D721Med (cell line): ENCODE results near the gene RNF11.

Experiments
- DNase-seq: peaks from one replicate; pipeline ENCODE4 v3.0.0; 2011; ENCODE audit warnings: low spot score; ENCODE audit not compliant: insufficient read length
- FAIRE-seq: peaks from 2 replicates; lab custom pipeline; 2011; peaks lifted over from hg19 to GRCh38; lab: Jason Lieb, UNC
- TF ChIP-seq, protein P1 (sequence below): IDR thresholded peaks from 2 replicates; pipeline ENCODE4 v1.5.1; 2012; ENCODE audit warnings: mild to moderate bottlenecking, control low read depth; ENCODE audit not compliant: insufficient read depth; ENCODE audit errors: missing control alignments

The RNF11 gene

DNA sequence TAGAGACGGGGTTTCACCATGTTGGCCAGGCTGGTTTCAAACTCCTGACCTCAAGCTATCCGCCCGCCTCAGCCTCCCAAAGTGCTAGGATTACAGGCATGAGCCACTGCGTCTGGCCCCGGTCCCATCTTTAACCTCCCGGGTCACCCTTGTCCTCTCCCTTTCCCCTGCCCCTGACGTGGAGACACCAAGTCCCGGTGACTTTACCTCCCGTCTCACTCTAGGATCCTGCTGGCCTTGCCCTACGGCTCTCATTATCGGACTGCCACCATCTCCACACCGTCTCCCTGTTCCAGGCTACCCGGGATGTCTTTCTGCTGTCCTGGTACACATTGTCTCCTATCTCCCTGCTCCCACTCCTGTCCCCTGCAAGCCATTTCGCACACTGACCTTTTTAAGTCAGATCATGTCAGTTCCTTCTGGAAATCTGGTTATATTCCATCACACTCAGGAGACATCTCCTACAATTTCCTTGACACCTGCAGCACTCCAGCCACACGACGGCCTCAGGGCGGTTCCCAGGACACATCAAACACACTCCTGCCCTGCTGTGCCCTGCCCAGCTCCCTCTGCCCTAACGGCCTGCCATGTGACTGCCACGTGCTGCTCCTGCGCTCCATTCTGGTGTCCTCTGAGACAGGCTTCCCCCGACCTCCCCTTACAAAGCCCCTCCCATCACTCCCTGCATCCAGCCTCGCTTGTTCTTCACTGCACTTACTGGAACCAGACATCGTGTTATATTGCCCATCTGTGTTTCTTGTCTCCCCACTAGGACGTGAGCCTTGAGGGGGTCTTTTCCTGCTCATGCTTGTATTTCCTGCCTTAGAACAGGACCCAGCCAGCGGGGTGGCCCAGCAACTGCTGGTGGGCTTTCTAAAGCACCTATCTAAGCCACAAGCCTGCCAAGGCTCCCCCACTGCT lies 61.6 kb downstream of the RNF11 start:
- DNase-seq: no peak
- FAIRE-seq: no peak
- TF ChIP-seq, protein P1, sequence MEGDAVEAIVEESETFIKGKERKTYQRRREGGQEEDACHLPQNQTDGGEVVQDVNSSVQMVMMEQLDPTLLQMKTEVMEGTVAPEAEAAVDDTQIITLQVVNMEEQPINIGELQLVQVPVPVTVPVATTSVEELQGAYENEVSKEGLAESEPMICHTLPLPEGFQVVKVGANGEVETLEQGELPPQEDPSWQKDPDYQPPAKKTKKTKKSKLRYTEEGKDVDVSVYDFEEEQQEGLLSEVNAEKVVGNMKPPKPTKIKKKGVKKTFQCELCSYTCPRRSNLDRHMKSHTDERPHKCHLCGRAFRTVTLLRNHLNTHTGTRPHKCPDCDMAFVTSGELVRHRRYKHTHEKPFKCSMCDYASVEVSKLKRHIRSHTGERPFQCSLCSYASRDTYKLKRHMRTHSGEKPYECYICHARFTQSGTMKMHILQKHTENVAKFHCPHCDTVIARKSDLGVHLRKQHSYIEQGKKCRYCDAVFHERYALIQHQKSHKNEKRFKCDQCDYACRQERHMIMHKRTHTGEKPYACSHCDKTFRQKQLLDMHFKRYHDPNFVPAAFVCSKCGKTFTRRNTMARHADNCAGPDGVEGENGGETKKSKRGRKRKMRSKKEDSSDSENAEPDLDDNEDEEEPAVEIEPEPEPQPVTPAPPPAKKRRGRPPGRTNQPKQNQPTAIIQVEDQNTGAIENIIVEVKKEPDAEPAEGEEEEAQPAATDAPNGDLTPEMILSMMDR: no peak

DNA sequence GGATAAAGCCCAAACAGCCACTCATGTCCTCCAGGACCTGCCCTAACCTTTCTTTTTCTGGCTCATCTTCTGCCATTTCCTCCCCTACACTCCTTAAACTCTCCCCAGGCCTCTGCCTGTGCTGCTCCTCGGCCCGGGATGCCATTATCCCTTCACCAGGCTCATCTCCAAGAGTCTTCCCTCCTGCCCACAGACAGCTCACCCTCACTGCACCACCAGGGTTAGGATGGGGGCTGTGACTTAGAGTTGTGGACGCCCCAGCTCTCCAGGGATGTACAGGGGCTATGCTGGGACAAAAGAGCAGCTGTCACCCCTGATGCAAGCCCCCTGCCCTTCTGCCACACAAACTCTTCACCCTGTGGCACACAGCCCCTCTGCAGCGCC lies 62.2 kb downstream of the RNF11 start:
- FAIRE-seq (no peak), DNase-seq (no peak)

DNA sequence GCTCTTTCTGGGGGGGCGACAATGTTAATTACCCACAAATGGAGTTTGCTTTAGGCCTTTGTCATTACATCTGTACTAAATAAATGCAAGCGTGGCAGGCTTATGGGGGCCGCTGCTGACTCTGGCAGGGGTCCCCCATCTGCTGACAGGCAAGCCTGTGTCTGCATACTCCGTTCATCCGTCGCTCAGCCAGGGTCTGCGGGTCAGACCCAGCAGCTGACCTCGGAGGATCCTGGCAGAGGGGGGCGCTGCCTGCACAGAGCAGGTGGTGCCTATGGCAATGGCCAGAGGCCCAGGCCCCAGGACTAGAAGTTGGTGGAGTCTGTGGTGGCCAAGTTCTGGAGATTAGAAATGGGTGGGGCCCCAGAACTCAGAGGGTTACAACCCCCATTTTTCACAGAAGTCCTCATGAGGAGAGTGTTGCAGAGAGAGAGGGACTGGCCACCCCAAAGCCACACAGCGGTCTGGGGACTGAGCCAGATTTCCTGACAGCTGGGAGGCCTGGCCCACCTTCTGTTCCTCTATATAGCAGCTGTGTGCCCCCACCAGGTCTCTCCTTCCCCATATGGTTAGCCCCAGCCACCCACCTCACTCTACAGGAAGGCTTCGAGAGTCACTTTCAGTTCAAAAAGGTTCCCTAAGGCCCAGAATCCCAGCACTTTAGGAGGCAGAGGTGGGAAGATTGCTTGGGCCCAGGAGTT lies 63.3 kb downstream of the RNF11 start:
- DNase-seq (no peak), FAIRE-seq (no peak)
- TF ChIP-seq, protein P1: no peak

More for the DNA sequence above, 62.2 kb downstream of the RNF11 start:
- TF ChIP-seq, protein P1: no peak

DNA sequence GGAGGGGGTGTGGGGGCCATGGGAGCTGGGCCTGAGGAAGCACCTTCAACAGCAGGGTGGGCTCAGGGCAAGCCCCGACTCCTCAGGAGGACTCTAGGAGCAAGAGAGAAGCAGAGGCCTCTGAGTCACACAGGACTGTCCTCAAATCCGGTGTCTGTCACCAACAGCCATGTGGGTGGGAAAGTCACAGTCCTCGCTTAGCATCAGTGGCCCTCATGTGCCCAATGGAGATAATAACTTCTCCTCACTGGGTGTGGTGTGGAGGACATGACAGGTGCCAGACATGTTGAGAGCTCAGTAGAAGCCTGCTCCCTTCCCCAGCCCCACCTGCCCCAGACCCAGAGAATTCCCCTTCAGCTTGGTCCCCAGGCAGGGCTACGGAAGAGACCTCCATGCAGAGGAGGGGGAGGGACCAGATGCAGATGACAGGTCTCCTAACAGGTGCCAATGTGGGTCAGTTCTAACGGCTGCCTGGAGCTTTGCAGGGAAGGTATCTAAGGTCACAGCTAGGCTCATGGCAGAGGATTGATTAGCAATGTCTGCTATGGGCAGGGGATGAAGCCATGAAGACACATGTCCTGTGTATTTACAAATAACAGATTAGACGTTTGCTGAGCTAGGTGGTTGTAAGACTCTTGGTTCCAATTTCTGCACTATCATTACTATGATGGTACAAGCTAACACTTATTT lies 64.1 kb downstream of the RNF11 start:
- FAIRE-seq (no peak), DNase-seq (no peak)
- TF ChIP-seq, protein P1: no peak

DNA sequence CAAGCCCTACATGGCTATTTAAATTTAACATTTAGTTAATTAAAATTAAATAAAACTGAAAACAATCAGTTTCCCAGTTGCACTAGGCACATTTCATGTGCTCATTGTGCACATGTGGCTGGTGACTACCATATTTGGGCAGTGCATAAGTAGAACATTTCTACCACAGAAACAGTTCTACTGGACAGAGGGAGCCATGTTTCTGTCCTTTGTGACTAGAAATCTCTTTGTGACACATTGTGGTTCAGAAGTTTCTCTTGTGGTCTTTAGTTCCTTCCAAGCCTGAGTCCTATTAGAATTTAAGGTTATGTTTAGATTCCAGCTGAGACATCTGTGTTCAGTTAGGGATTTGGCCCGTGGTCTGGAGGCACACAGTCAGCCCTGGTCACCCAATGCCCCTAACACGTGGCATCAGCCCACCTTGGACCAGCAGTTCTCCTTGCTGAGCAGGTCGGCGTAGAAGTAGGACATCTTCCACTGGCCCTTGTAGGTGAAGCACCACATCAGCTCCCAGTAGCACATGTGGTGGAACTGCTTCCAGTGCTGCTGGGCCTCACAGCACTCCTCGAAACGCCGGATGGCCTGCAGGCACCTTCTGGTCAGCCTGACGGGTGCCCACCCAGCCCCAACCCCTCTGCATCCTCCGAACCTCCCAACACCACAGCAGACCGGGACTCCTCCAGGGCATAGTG lies 65.2 kb downstream of the RNF11 start:
- DNase-seq: no peak
- no peak for FAIRE-seq
- TF ChIP-seq, protein P1: no peak

DNA sequence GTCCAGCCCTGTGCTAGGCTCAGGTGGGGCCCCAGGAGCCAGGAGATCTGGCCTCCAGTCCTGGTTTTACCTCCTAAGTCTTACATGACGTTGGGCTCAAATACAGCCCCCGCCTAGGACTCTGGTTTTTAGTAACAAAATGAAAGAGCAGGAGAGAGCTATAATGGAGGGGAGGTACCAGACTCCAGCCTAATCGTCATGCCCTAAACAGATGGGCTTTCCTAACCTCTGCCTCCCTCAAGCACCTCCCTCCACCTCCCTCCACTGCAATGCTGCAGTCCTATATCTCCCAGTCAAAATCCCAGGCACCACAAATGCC lies 65.7 kb downstream of the RNF11 start:
- FAIRE-seq: no peak
- no peak for DNase-seq

More for the DNA sequence above, 65.7 kb downstream of the RNF11 start:
- TF ChIP-seq, protein P1: no peak
